OCI-LY7 (cell line): ENCODE measurements around the gene MLLT3. TPM values are rescaled to one million over a fixed set of nuclear protein-coding genes. Genes with fewer than 3 reads are reported as not detected.

Experiments
- BruUV-seq: library from RNA; stranded (reverse); fragments of 400-500 nt; replicated peaks from 2 replicates; lab custom pipeline; 2021; lab: Mats Ljungman, UMichigan
- CTCF ChIA-PET: fragments of 300-600 bp; sonication (Branson Sonifier 250); formaldehyde crosslinking; loops from one replicate; lab custom pipeline; 2022; ENCODE audit warnings: antibody characterized with exemption; ENCODE audit not compliant: unreplicated experiment; lab: Charles Lee
- POLR2A ChIA-PET: fragments of 300-600 bp; sonication (Branson Sonifier 250); formaldehyde crosslinking; loops from one replicate; lab custom pipeline; 2022; ENCODE audit warnings: antibody characterized with exemption; lab: Charles Lee
- DNase-seq: peaks from one replicate; pipeline ENCODE4 v3.0.0-alpha.2; 2015; ENCODE audit warnings: low spot score
- H2AFZ ChIP-seq: fragments of 200-600 bp; sonication (generic), shearing (Covaris generic); 2 replicates; pipeline ENCODE4 v1.6.1; 2014; ENCODE audit warnings: mild to moderate bottlenecking, antibody characterized with exemption, low read length, moderate library complexity
- H3K27ac ChIP-seq: fragments of 200-600 bp; sonication (generic); 2 replicates; pipeline ENCODE4 v1.5.1; 2014; ENCODE audit warnings: mixed run types, low read depth, mild to moderate bottlenecking, moderate library complexity, low read length, inconsistent platforms; ENCODE audit not compliant: poor library complexity, severe bottlenecking
- H3K36me3 ChIP-seq: fragments of 200-600 bp; sonication (generic); 2 replicates; pipeline ENCODE4 v1.6.1; 2014; ENCODE audit warnings: mild to moderate bottlenecking, antibody characterized with exemption, low read length, moderate library complexity, mixed read lengths; ENCODE audit not compliant: insufficient read depth
- H3K4me1 ChIP-seq: fragments of 200-600 bp; sonication (generic); 2 replicates; pipeline ENCODE4 v1.5.1; 2014; ENCODE audit warnings: mild to moderate bottlenecking, low read length; ENCODE audit not compliant: insufficient read depth, poor library complexity, severe bottlenecking
- H3K4me2 ChIP-seq: fragments of 200-600 bp; sonication (generic); 2 replicates; pipeline ENCODE4 v1.6.1; 2014; ENCODE audit warnings: mild to moderate bottlenecking, low read length
- H3K4me3 ChIP-seq: fragments of 200-600 bp; sonication (generic); 2 replicates; pipeline ENCODE4 v1.5.1; 2014; ENCODE audit warnings: mild to moderate bottlenecking, low read depth, low read length; ENCODE audit not compliant: poor library complexity, severe bottlenecking
- H3K79me2 ChIP-seq: fragments of 200-600 bp; sonication (generic); 2 replicates; pipeline ENCODE4 v1.6.1; 2016; ENCODE audit warnings: low read depth, mild to moderate bottlenecking, low read length, moderate library complexity, mixed read lengths; ENCODE audit not compliant: insufficient read depth
- H3K9me2 ChIP-seq: fragments of 200-600 bp; sonication (generic); 2 replicates; pipeline ENCODE4 v1.6.1; 2016; ENCODE audit warnings: mild to moderate bottlenecking, low read length, mixed read lengths; ENCODE audit not compliant: insufficient read depth
- H3K9me3 ChIP-seq: fragments of 200-600 bp; sonication (generic); 2 replicates; pipeline ENCODE4 v1.6.1; 2014; ENCODE audit warnings: mild to moderate bottlenecking, mixed run types, low read length, mixed read lengths
- H4K20me1 ChIP-seq: fragments of 200-600 bp; sonication (generic); 2 replicates; pipeline ENCODE4 v1.6.1; 2014; ENCODE audit warnings: mild to moderate bottlenecking, antibody characterized with exemption, low read length, moderate library complexity, mixed read lengths; ENCODE audit not compliant: insufficient read depth
- CTCF ChIP-seq: fragments of 200-600 bp; sonication (generic); conservative IDR thresholded peaks from 2 replicates; pipeline ENCODE4 v1.5.1; 2014; ENCODE audit warnings: mild to moderate bottlenecking, antibody characterized with exemption, low read length, moderate library complexity, mixed read lengths
- EZH2phosphoT487 ChIP-seq: fragments of 200-600 bp; sonication (generic); IDR thresholded peaks from 2 replicates; pipeline ENCODE4 v1.6.1; 2018; ENCODE audit warnings: low read depth, borderline replicate concordance, mild to moderate bottlenecking, mixed run types, antibody characterized with exemption, low read length, moderate library complexity, mixed read lengths
- intact Hi-C: fragments of 100-400 bp; cut with micrococcal nuclease; formaldehyde crosslinking; loops from one replicate; pipeline ENCODE4 v1.10.0; 2022; ENCODE audit not compliant: unreplicated experiment
- total RNA-seq, 2 experiments: library from RNA; depleted of rRNA in 1 of 2; stranded (reverse); fragments of >200 nt in 1 of 2; shearing (Covaris generic) in 1 of 2; gene quantifications; 2 replicates each; pipeline ENCODE4 v1.2.3, GENCODE V29; 2014 to 2022

Gene MLLT3
- total RNA-seq, 2 experiments from 2014 or later, result 7.1 to 9.9 TPM

DNA sequence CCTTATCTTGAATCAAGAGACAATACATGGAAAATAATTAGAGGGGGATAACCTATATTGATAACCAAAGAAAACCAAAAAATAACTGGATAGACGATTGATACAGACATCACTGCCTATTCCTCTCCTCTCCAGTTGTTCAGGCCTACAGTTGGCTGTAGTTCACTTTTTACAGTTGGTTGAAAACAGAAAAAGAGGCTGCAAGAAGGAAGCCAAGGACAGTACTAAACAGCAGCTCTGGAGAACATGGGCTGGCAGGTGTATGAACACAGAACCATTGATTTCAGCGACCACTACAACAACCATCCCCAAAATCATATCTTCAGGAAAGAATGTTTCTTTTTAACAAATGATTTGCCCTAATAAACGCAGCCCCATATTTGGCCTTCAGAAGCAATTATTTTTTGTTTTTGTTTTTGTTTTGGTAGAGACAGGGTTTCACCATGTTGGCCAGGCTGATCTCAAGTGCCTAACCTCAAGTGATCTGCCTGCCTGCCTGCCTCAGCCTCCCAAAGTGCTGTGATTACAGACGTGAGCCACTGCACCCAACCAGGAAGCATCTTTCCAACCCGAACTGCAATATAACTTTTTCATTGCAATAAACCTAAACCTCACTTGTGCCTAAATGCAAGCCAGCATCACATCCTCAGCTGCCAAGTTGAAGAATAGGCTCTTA lies 64.3 kb downstream of the MLLT3 start:
- no TSS peak for BruUV-seq
- intact Hi-C loops, result no loop called here
- POLR2A ChIA-PET, result interaction anchor here (0.5 to 1.3 kb wide), 4 partner anchors 9 to 456 kb away, joined by 3 to 6 read pairs (median 5); no protein-coding TSS in a partner anchor

DNA sequence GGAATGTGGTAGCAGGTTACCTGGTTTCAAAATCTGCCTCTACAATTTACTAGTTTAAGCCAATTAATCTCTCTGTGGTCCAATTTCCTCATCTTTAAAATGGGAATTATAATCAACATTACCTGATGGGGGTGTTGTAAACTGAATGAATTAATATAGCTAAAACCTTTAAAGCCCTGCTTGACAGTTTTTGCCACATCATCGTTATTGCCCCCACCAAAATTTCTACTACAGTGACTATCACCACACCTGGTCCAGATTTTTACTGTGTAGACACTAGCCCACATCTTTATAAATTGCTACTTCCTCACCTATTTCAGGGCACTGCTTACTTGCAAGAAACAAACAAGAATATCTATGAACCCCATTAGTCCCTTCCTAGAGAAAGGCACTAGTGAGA lies 65.0 kb downstream of the MLLT3 start:
- no peak for DNase-seq
- Histone ChIP-seq H3K4me3 (no peak overlapping the region), H3K27ac (no peak overlapping the region), H4K20me1 (no peaks in the 10 kb centered on the region; the same call in 1 of the 2 replicates), H3K79me2 (no peaks in the 10 kb centered on the region), H3K9me2 (no peaks in the 10 kb centered on the region), H3K4me1 (no peaks in the 10 kb centered on the region), H3K36me3 (no peaks in the 10 kb centered on the region), H3K9me3 (no peaks in the 10 kb centered on the region), H2AFZ (no peak overlapping the region), H3K4me2 (no peak overlapping the region)
- CTCF ChIA-PET, result no interaction called here
- POLR2A ChIA-PET, result interaction anchor here (0.6 kb wide), 1 partner anchor 218 kb away, joined by 5 read pairs; no protein-coding TSS in a partner anchor
- no TSS peak for BruUV-seq
- TF ChIP-seq CTCF (no peak), EZH2phosphoT487 (no peak)
- intact Hi-C loops, result no loop called here

More for the DNA sequence above, 64.3 kb downstream of the MLLT3 start:
- Histone ChIP-seq H3K4me3 (no peak overlapping the region), H3K4me2 (no peak overlapping the region), H3K27ac (no peak overlapping the region), H4K20me1 (no peaks in the 10 kb centered on the region; the same call in 1 of the 2 replicates), H3K9me3 (no peaks in the 10 kb centered on the region), H3K36me3 (no peaks in the 10 kb centered on the region), H3K79me2 (no peaks in the 10 kb centered on the region), H3K4me1 (no peaks in the 10 kb centered on the region), H2AFZ (no peak overlapping the region), H3K9me2 (no peaks in the 10 kb centered on the region)
- no peak for DNase-seq
- CTCF ChIA-PET, result no interaction called here
- TF ChIP-seq EZH2phosphoT487 (no peak), CTCF (no peak)

DNA sequence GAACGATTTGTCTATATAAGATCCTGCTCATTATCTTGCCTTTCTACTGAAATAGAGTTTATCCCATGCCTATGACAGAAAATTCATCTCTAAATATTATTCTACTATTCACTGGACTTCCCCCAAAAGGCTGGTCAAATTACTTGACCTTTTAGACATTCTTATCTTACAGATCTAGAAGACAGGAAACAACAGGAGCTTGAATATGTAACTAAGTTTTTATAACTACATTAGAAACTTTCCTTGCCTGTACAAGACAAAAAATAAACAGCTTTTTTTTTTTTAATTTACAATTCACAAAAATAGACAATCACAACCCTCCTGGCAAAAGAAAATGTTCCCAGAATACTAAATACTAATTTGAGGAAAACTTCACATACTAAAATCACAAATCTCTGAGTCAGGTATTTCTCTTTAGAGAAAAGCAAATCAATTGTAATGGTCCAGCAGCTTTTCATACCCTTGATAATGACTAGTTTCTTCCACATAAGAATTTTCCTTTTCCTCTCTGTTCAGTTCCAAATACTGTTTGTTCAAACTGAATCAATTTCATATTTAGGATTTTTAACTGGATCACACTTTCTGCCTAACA lies 68.6 kb downstream of the MLLT3 start:
- H3K4me1 ChIP-seq, result no peaks in the 10 kb centered on the region
- H3K79me2 ChIP-seq, result no peaks in the 10 kb centered on the region
- intact Hi-C loops, result no loop called here
- H3K36me3 ChIP-seq, result no peaks in the 10 kb centered on the region
- H3K27ac ChIP-seq, result no peak overlapping the region
- H2AFZ ChIP-seq, result no peak overlapping the region
- no peak for DNase-seq
- H3K4me3 ChIP-seq, result no peak overlapping the region
- TF ChIP-seq CTCF, result no peak
- TF ChIP-seq EZH2phosphoT487, result no peak
- no peaks in the 10 kb centered on the region for H3K9me2 ChIP-seq
- no peak overlapping the region for H3K4me2 ChIP-seq
- BruUV-seq, result no TSS peak
- H4K20me1 ChIP-seq, result no peaks in the 10 kb centered on the region; the same call in 1 of the 2 replicates
- no peaks in the 10 kb centered on the region for H3K9me3 ChIP-seq
- ChIA-PET CTCF (no interaction called here), POLR2A (interaction anchor here (0.6 to 1.4 kb wide), 3 partner anchors 25 to 504 kb away, joined by 3 read pairs; no protein-coding TSS in a partner anchor)
